ENCODE measurements around the gene DAG1. TPM values are rescaled to one million over a fixed set of nuclear protein-coding genes. Genes with fewer than 3 reads are reported as not detected.

Gene DAG1
- total and polyA plus RNA-seq, 7 donors = 4.2 to 73.4 (median 42.8) TPM

DNA sequence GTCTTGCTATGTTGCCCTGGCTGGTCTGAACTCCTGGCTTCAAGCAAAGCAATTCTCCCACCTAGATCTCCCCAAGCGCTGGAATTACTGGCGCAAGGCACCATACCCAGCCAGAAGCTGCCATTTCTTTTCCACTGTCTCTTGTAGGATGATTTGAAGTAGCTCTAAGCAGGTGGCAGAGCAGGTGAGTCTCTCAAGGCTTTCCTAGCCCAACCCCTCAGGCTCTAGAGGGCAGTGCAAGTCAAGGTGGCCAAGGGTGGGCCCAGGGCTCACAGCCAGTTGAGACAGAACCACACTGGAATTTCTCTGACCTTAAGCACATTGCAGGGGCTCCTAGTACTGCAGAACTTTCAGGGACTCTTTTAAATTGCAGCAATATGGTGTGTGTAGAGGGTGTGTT, 15.6 kb upstream of the DAG1 start:
- no peak for DNase-seq
- no peak overlapping the region for H3K27ac ChIP-seq
- no peaks in the 10 kb centered on the region for H3K9me3 ChIP-seq
- TF ChIP-seq, protein P1, sequence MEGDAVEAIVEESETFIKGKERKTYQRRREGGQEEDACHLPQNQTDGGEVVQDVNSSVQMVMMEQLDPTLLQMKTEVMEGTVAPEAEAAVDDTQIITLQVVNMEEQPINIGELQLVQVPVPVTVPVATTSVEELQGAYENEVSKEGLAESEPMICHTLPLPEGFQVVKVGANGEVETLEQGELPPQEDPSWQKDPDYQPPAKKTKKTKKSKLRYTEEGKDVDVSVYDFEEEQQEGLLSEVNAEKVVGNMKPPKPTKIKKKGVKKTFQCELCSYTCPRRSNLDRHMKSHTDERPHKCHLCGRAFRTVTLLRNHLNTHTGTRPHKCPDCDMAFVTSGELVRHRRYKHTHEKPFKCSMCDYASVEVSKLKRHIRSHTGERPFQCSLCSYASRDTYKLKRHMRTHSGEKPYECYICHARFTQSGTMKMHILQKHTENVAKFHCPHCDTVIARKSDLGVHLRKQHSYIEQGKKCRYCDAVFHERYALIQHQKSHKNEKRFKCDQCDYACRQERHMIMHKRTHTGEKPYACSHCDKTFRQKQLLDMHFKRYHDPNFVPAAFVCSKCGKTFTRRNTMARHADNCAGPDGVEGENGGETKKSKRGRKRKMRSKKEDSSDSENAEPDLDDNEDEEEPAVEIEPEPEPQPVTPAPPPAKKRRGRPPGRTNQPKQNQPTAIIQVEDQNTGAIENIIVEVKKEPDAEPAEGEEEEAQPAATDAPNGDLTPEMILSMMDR (IDR thresholded peaks at IDR 0.05) = no peak
- no peak for TF ChIP-seq POLR2AphosphoS5 (IDR thresholded peaks at IDR 0.05)
- no peak for TF ChIP-seq EP300 (IDR thresholded peaks at IDR 0.05)
- no peak for TF ChIP-seq POLR2A (IDR thresholded peaks at IDR 0.05)
- intact Hi-C loops (cut with DNase I) = no loop called here
- H3K4me1 ChIP-seq = peaks cover 0 to 7% (median 0%) of the 10 kb centered on the region in 4 donors
- no peak overlapping the region for H3K4me3 ChIP-seq
- 72 to 74% methylated on average over 2 of the region's 2 CpGs for WGBS, 2 donors
- no peaks in the 10 kb centered on the region for H3K36me3 ChIP-seq
- no peaks in the 10 kb centered on the region for H3K27me3 ChIP-seq

DNA sequence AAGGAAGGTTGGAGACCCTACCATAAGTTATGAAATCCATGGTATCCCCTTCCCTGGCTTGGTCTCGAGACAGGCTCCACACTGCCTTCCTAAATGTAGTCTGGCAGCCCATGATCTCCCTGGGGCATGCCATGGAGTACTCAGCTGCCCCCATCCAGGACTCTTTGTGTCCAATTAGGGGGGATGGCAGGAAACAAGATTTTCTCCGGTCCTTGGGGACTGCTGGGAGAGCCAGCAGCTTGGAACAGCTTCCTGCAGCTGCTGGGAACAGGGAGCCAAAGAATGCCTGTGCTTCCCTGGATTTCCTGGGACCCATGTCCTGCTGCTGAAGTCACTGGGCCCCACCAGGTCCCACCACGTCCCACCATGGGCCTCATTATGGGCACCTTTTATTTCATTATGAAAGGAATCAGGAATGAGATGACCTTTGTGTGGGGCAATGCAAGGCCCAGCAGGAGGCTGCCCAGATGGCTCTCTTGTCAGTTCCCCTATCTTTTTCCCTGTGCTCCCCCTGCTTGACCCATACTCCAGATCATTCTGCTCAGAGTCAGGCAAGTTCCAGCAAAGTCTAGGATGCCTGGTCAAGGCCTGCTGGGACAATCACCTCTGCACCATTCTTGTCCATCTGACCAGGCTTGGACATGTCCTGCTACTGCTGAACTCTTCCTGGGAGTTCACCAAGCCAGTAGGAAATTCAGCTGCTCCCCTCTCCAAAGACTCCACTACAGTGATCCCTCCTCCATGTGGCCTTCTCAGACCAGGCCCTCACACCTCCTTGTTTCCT, 15.0 kb upstream of the DAG1 start:
- Histone ChIP-seq H3K4me3 (no peak overlapping the region), H3K27ac (no peak overlapping the region), H3K9me3 (no peaks in the 10 kb centered on the region), H3K36me3 (no peaks in the 10 kb centered on the region), H3K27me3 (no peaks in the 10 kb centered on the region), H3K4me1 (peaks cover 0 to 7% (median 0%) of the 10 kb centered on the region in 4 donors)
- TF ChIP-seq EP300 (IDR thresholded peaks at IDR 0.05) (no peak), POLR2AphosphoS5 (IDR thresholded peaks at IDR 0.05) (no peak), POLR2A (IDR thresholded peaks at IDR 0.05) (no peak)
- TF ChIP-seq, protein P1 (IDR thresholded peaks at IDR 0.05) = no peak
- 77 to 82% methylated on average over 3 of the region's 3 CpGs for WGBS, 2 donors
- intact Hi-C loops (cut with DNase I) = no loop called here
- DNase-seq = no peak

DNA sequence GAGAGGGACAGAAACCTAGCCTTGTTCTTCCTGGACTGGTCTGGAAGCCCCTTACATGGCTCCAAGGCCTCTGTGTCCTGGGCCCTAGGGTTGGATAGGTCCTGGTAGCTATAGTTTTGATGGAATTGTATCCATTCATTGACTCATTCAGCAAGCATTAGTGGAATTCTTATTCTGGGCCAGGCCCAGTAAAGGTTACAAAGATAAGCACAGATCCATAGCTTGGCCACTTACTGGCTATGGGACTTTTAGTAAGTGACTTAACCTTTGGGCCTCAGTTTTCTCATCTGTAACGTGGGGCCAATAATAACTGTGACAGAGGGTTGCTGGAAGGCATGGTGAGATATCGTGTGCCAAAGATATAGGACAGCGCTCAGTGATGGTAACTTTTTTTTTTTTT, 13.6 kb upstream of the DAG1 start:
- Histone ChIP-seq H3K27me3 (no peaks in the 10 kb centered on the region), H3K36me3 (no peaks in the 10 kb centered on the region), H3K9me3 (no peaks in the 10 kb centered on the region), H3K27ac (no peak overlapping the region), H3K4me1 (peaks cover 0 to 10% (median 2%) of the 10 kb centered on the region in 4 donors), H3K4me3 (no peak overlapping the region)
- no peak for DNase-seq
- 96 to 98% methylated on average over 3 of the region's 3 CpGs for WGBS, 2 donors
- intact Hi-C loops (cut with DNase I) = no loop called here
- TF ChIP-seq POLR2AphosphoS5 (IDR thresholded peaks at IDR 0.05) (no peak), EP300 (IDR thresholded peaks at IDR 0.05) (no peak), POLR2A (IDR thresholded peaks at IDR 0.05) (no peak)
- TF ChIP-seq, protein P1 (IDR thresholded peaks at IDR 0.05) = no peak

DNA sequence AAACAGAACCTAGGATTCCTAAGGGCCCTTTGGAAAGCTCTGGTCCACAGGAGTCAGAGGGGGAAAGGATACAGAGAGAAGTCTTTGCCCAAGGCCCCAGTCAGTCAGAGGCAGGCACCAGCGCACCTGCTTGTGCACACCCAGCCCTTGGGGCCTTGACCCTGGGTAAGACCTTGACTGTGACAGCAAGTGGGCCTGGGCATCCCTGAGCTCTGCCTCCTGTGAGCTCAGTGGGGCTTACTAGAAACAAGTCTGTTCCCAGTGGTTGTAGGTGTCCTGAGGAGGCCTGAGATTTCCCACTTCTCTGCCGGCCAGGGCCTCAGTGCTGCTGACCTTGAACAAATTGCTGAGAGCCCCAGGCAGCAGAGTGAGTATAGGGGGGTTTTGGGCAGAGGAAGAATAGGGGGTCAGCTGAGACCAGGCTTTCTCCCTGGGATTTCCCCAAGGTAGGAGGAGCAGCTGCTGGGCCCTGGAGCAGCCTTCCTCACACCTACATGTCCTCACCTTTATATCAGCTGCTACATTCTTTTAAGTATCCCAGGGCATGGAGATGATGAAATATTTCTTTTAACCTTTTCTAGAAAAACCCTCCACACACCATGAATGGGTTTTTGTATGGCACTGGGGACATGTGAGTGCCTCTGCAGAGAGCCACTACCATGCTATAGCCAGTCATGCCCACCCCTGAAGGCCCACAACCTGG, 9.7 kb upstream of the DAG1 start:
- Histone ChIP-seq H3K36me3 (no peaks in the 10 kb centered on the region), H3K27me3 (no peaks in the 10 kb centered on the region), H3K9me3 (no peaks in the 10 kb centered on the region), H3K27ac (no peak overlapping the region), H3K4me3 (no peak overlapping the region), H3K4me1 (peaks cover 0 to 14% (median 9%) of the 10 kb centered on the region in 4 donors)
- no peak for TF ChIP-seq POLR2AphosphoS5 (IDR thresholded peaks at IDR 0.05)
- TF ChIP-seq POLR2A (IDR thresholded peaks at IDR 0.05) = no peak
- TF ChIP-seq EP300 (IDR thresholded peaks at IDR 0.05) = no peak
- TF ChIP-seq, protein P1 (IDR thresholded peaks at IDR 0.05) = no peak
- 90 to 97% methylated on average over 2 of the region's 2 CpGs for WGBS, 2 donors
- intact Hi-C loops (cut with DNase I) = no loop called here
- no peak for DNase-seq

Data from sigmoid colon (tissue), 7 donors.